HUES6 (cell line): ENCODE results near the gene CRYL1.

ENCODE experiments used
- H3K27ac ChIP-seq: 2 replicates; pipeline ENCODE4 v1.7.0; 2013; ENCODE audit warnings: low read depth, mild to moderate bottlenecking, low read length, inconsistent platforms
- H3K27me3 ChIP-seq: 2 replicates; pipeline ENCODE4 v1.6.1; 2013; ENCODE audit warnings: low read length; ENCODE audit not compliant: control insufficient read depth, insufficient read depth
- H3K36me3 ChIP-seq: 2 replicates; pipeline ENCODE4 v1.6.1; 2013; ENCODE audit warnings: low read length; ENCODE audit not compliant: control insufficient read depth, insufficient read depth
- H3K4me1 ChIP-seq: 2 replicates; pipeline ENCODE4 v1.6.1; 2013; ENCODE audit warnings: low read length; ENCODE audit not compliant: control insufficient read depth, insufficient read depth
- H3K4me3 ChIP-seq: 2 replicates; pipeline ENCODE4 v1.5.1; 2013; ENCODE audit warnings: low read depth, low read length
- H3K9ac ChIP-seq: one replicate; pipeline ENCODE4 v1.6.1; 2013; ENCODE audit warnings: mild to moderate bottlenecking, low read length
- H3K9me3 ChIP-seq: 2 replicates; pipeline ENCODE4 v1.6.1; 2013; ENCODE audit warnings: low read depth, low read length; ENCODE audit not compliant: control insufficient read depth, insufficient read depth

The CRYL1 gene

DNA sequence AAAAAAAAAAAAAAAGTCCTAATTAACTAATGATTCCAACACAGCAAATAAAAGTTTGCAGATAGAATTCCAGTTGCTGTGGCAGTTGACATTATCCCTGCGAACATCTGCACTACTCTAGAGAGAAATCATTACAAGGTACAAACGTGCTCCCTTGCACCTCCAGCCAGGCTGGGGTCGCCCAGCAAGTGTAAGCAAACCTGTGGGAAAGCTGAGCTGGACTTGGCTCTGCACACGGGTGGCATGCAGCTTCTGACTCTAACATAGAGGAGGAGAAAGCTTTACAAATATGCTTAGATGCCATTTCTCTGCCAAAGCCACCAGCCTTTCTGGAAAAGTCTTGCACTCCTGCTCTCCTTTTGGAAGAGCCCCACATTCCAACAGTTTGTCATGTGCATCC is 103.3 kb downstream of the CRYL1 start:
- H3K4me1 ChIP-seq, result peaks cover 6% of the 10 kb centered on the region; the same call in 1 of the 2 replicates
- no peaks in the 10 kb centered on the region for H3K27me3 ChIP-seq
- no peaks in the 10 kb centered on the region for H3K36me3 ChIP-seq
- no peaks in the 10 kb centered on the region for H3K9me3 ChIP-seq
- H3K9ac ChIP-seq, result no peak overlapping the region
- H3K27ac ChIP-seq, result no peak overlapping the region
- no peak overlapping the region for H3K4me3 ChIP-seq

GRCh38 chr13:20420938-20421337 is 104.7 kb downstream of the CRYL1 start:
- Histone ChIP-seq H3K4me1 (peaks cover 7% of the 10 kb centered on the region; the same call in 1 of the 2 replicates), H3K9ac (no peak overlapping the region), H3K4me3 (no peak overlapping the region), H3K9me3 (no peaks in the 10 kb centered on the region), H3K36me3 (no peaks in the 10 kb centered on the region), H3K27ac (no peak overlapping the region), H3K27me3 (no peaks in the 10 kb centered on the region)

DNA sequence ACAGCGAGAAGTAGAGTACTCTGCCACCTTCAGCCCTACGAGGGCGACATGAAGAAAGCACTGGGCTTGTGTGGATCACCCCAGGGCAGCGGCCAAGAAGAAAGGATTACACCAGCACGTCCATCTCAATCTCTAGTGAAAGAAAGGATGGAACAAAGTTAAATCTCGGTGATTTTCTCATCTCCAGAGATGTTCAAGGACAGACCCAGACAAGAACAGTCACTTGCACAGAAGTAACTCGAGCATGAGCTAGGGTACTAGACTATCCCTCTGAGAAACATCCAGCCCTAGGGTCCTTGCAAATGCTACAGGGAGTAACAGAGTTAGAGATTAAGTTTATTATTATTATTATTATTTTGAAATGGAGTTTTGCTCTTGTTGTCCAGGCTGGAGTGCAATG is 106.7 kb downstream of the CRYL1 start:
- Histone ChIP-seq H3K4me1 (peaks cover 10% of the 10 kb centered on the region), H3K9ac (no peak overlapping the region), H3K9me3 (no peaks in the 10 kb centered on the region), H3K27ac (no peak overlapping the region), H3K36me3 (no peaks in the 10 kb centered on the region), H3K27me3 (0 out of 2 replicates have a peak, but pooled peaks cover 5% of the 10 kb centered on the region), H3K4me3 (no peak overlapping the region)

GRCh38 chr13:20416223-20416745 is 109.4 kb downstream of the CRYL1 start:
- Histone ChIP-seq H3K27ac (no peak overlapping the region), H3K27me3 (0 out of 2 replicates have a peak, but pooled peaks cover 5% of the 10 kb centered on the region), H3K4me3 (no peak overlapping the region)

GRCh38 chr13:20415694-20416107 is 110.0 kb downstream of the CRYL1 start:
- H3K27ac ChIP-seq, result no peak overlapping the region
- H3K36me3 ChIP-seq, result no peaks in the 10 kb centered on the region
- H3K9ac ChIP-seq, result no peak overlapping the region
- peaks cover 28% of the 10 kb centered on the region for H3K4me1 ChIP-seq
- 0 out of 2 replicates have a peak, but pooled peaks cover 5% of the 10 kb centered on the region for H3K27me3 ChIP-seq
- H3K9me3 ChIP-seq, result no peaks in the 10 kb centered on the region
- no peak overlapping the region for H3K4me3 ChIP-seq

More at GRCh38 chr13:20416223-20416745, 109.4 kb downstream of the CRYL1 start:
- Histone ChIP-seq H3K9ac (no peak overlapping the region), H3K36me3 (no peaks in the 10 kb centered on the region), H3K9me3 (no peaks in the 10 kb centered on the region), H3K4me1 (peaks cover 28% of the 10 kb centered on the region)

DNA sequence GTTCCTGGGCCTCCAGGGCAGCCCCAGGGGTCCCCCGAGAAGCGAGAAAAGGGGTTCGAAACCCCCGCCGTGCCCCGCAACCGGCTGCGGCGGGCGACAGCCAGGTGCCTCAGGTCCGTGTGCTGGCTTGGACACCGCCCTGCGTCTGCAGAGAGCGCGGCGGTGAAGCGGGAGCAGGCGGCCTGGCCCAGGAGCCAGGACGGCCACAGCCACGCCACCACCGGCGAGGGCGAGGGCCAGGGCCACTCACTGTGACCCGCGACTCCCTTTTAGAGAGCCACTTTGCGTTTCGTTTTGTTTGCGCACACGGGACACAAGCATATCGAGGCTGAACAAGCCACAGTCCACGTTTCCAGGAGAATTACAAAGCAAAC is 110.4 kb downstream of the CRYL1 start:
- H3K9me3 ChIP-seq, result no peaks in the 10 kb centered on the region

DNA sequence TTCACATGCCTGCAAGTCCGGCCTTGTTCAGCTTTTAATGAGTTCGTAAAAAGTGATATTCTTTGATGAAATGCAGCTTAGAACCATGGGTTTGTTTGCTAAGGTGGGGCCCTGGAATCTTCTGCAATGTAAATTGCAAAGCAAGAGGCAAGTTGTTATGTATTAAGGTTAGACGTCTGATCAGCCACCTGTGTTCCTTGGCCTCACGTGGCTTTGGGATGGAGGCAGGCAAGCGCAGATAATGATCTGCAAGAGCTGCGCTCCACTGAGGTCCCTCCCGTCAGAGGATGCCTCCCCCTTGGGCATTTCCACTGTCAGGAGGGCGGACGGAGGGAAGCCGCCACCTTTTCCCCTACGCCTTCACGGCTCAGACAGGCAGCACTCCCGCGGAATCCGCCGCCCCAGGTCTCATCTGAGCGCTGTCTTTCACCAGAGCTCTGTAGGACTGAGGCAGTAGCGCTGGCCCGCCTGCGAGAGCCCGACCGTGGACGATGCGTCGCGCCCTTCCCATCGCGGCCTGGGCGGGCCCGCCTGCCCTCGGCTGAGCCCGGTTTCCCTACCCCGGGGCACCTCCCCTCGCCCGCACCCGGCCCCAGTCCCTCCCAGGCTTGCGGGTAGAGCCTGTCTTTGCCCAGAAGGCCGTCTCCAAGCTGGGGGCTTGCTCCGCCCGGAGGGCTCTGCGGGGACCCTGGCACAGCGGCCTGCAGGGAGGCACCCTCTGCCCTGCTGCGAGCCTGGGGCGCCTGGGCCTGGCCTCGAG is 110.9 kb downstream of the CRYL1 start:
- Histone ChIP-seq H3K27ac (no peak overlapping the region), H3K4me1 (peaks cover 28% of the 10 kb centered on the region), H3K27me3 (0 out of 2 replicates have a peak, but pooled peaks cover 5% of the 10 kb centered on the region), H3K9ac (no peak overlapping the region), H3K9me3 (no peaks in the 10 kb centered on the region), H3K4me3 (no peak overlapping the region; the same call in 1 of the 2 replicates), H3K36me3 (no peaks in the 10 kb centered on the region)

More for the DNA sequence above, 110.4 kb downstream of the CRYL1 start:
- Histone ChIP-seq H3K36me3 (no peaks in the 10 kb centered on the region), H3K27ac (no peak overlapping the region), H3K9ac (no peak overlapping the region), H3K4me3 (no peak overlapping the region), H3K27me3 (0 out of 2 replicates have a peak, but pooled peaks cover 5% of the 10 kb centered on the region), H3K4me1 (peaks cover 28% of the 10 kb centered on the region)

GRCh38 chr13:20412691-20413355 is 112.8 kb downstream of the CRYL1 start:
- Histone ChIP-seq H3K4me1 (peaks cover 32% of the 10 kb centered on the region), H3K9ac (no peak overlapping the region), H3K27me3 (0 out of 2 replicates have a peak, but pooled peaks cover 5% of the 10 kb centered on the region), H3K9me3 (no peaks in the 10 kb centered on the region), H3K36me3 (no peaks in the 10 kb centered on the region), H3K4me3 (0 out of 2 replicates have a peak overlapping the region, but pooled peaks have one; percentile 3), H3K27ac (peak overlapping the region; percentile 18; the same call in 1 of the 2 replicates)

GRCh38 chr13:20411638-20412342 is 113.9 kb downstream of the CRYL1 start:
- H3K4me1 ChIP-seq, result peaks cover 36% of the 10 kb centered on the region
- H3K9me3 ChIP-seq, result no peaks in the 10 kb centered on the region
- H3K27me3 ChIP-seq, result 0 out of 2 replicates have a peak, but pooled peaks cover 5% of the 10 kb centered on the region
- H3K36me3 ChIP-seq, result no peaks in the 10 kb centered on the region
- H3K27ac ChIP-seq, result no peak overlapping the region
- H3K9ac ChIP-seq, result no peak overlapping the region
- no peak overlapping the region for H3K4me3 ChIP-seq

GRCh38 chr13:20410726-20411125 is 114.9 kb downstream of the CRYL1 start:
- Histone ChIP-seq H3K9ac (no peak overlapping the region), H3K36me3 (no peaks in the 10 kb centered on the region), H3K9me3 (no peaks in the 10 kb centered on the region), H3K4me3 (no peak overlapping the region), H3K27ac (no peak overlapping the region), H3K4me1 (peaks cover 43% of the 10 kb centered on the region), H3K27me3 (0 out of 2 replicates have a peak, but pooled peaks cover 3% of the 10 kb centered on the region)
